PC-9 (cell line): ENCODE measurements around the gene MERTK. TPM values are rescaled to one million over a fixed set of nuclear protein-coding genes. Genes with fewer than 3 reads are reported as not detected.
A peak's percentile ranks its signal among the peaks of the same experiment; 100 is the strongest.

Experiments used
- BruUV-seq: library from RNA; stranded (reverse); fragments of 400-500 nt; replicated peaks from 2 replicates; lab custom pipeline; 2021; lab: Mats Ljungman, UMichigan
- CTCF ChIA-PET: fragments of 300-600 bp; sonication (Branson Sonifier 250); formaldehyde crosslinking; loops from one replicate; lab custom pipeline; 2022; ENCODE audit warnings: antibody characterized with exemption; lab: Charles Lee
- POLR2A ChIA-PET: fragments of 300-600 bp; sonication (Branson Sonifier 250); formaldehyde crosslinking; loops from one replicate; lab custom pipeline; 2022; ENCODE audit warnings: antibody characterized with exemption; ENCODE audit not compliant: unreplicated experiment; lab: Charles Lee
- DNase-seq, 2 experiments: peaks; one replicate each; pipeline versions ENCODE4 v3.0.0 to v3.0.0-alpha.2; 2015 to 2022; ENCODE audit warnings: mixed read lengths in 1 of 2
- H2AFZ ChIP-seq: fragments of 200-600 bp; sonication (generic); 2 replicates; pipeline ENCODE4 v1.8.1; 2017; ENCODE audit warnings: antibody characterized with exemption
- H3F3A ChIP-seq: fragments of 200-600 bp; sonication (generic); 2 replicates; pipeline ENCODE4 v1.8.1; 2017; ENCODE audit warnings: antibody characterized with exemption, mild to moderate bottlenecking, low read depth; ENCODE audit not compliant: insufficient read depth
- H3K27ac ChIP-seq: fragments of 200-600 bp; sonication (generic); 2 replicates; pipeline ENCODE4 v1.6.1; 2016; ENCODE audit warnings: mixed run types
- H3K27me3 ChIP-seq: fragments of 200-600 bp; sonication (generic); 2 replicates; pipeline ENCODE4 v1.6.1; 2016; ENCODE audit warnings: low read depth, mixed run types; ENCODE audit not compliant: insufficient read depth
- H3K36me3 ChIP-seq: fragments of 200-600 bp; sonication (generic); 2 replicates; pipeline ENCODE4 v1.6.1; 2016; ENCODE audit warnings: low read depth, mixed run types
- H3K4me1 ChIP-seq: fragments of 200-600 bp; sonication (generic); replicated peaks from 2 replicates; pipeline ENCODE4 v1.6.1; 2016; ENCODE audit warnings: mixed run types; ENCODE audit not compliant: insufficient read depth
- H3K4me2 ChIP-seq: fragments of 200-600 bp; sonication (generic); 2 replicates; pipeline ENCODE4 v1.6.1; 2017; ENCODE audit warnings: mixed run types
- H3K4me3 ChIP-seq: fragments of 200-600 bp; sonication (generic); 2 replicates; pipeline ENCODE4 v1.6.1; 2016; ENCODE audit warnings: mixed run types
- H3K79me2 ChIP-seq: fragments of 200-600 bp; sonication (generic); 2 replicates; pipeline ENCODE4 v1.6.1; 2017; ENCODE audit warnings: low read depth, mixed run types
- H3K9me2 ChIP-seq: fragments of 200-600 bp; sonication (generic); 2 replicates; pipeline ENCODE4 v1.8.1; 2017; ENCODE audit warnings: mild to moderate bottlenecking; ENCODE audit not compliant: insufficient read depth
- H3K9me3 ChIP-seq: fragments of 200-600 bp; sonication (generic); 2 replicates; pipeline ENCODE4 v1.8.1; 2016; ENCODE audit warnings: low read depth; ENCODE audit not compliant: insufficient read depth
- H4K20me1 ChIP-seq: fragments of 200-600 bp; sonication (generic); 2 replicates; pipeline ENCODE4 v1.8.1; 2017; ENCODE audit not compliant: insufficient read depth
- EZH2 ChIP-seq: fragments of 200-600 bp; sonication (generic); IDR thresholded peaks from 2 replicates; pipeline ENCODE4 v1.8.0; 2017; ENCODE audit warnings: antibody characterized with exemption, low read depth
- intact Hi-C: fragments of 100-400 bp; cut with micrococcal nuclease; formaldehyde crosslinking; loops from one replicate; pipeline ENCODE4 v1.10.0; 2022; ENCODE audit not compliant: unreplicated experiment
- total RNA-seq: library from RNA; stranded (reverse); gene quantifications from 2 replicates; pipeline ENCODE4 v1.2.3, GENCODE V29; 2021
- TF ChIP-seq, protein P1 (sequence below): fragments of 200-600 bp; sonication (generic); conservative IDR thresholded peaks from 2 replicates; pipeline ENCODE4 v1.6.1; 2017; ENCODE audit warnings: mixed run types, antibody characterized with exemption, mild to moderate bottlenecking, moderate library complexity

MERTK gene
- total RNA-seq, 1 experiment from 2014 or later, result 1.6 TPM

DNA sequence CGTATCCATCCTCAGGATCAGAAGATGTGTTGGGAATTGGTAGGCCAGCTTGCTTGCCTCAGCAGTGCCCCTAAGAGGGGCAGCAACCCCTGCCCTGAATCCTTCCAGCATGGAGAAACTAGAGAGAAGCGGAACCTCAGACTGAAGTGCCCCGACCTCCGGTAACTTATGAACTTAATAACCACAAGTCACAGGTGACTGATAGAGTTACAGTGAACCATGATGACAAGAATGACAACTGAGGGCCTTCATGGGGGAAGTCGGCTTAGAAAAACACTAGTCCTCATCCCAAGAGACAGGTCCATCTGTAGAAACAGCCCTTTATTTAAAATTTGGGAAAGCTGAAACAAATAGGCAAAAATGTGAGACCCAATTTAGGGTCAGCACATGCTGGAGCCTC, 114.1 kb downstream of the MERTK start:
- no peak overlapping the region for H3K4me3 ChIP-seq
- DNase-seq, result no peak
- CTCF ChIA-PET, result no interaction called here
- intact Hi-C loops, result no loop called here
- peaks cover 16% of the 10 kb centered on the region for H3F3A ChIP-seq
- no peak overlapping the region for H3K27ac ChIP-seq
- no peak for TF ChIP-seq EZH2
- TF ChIP-seq, protein P1, sequence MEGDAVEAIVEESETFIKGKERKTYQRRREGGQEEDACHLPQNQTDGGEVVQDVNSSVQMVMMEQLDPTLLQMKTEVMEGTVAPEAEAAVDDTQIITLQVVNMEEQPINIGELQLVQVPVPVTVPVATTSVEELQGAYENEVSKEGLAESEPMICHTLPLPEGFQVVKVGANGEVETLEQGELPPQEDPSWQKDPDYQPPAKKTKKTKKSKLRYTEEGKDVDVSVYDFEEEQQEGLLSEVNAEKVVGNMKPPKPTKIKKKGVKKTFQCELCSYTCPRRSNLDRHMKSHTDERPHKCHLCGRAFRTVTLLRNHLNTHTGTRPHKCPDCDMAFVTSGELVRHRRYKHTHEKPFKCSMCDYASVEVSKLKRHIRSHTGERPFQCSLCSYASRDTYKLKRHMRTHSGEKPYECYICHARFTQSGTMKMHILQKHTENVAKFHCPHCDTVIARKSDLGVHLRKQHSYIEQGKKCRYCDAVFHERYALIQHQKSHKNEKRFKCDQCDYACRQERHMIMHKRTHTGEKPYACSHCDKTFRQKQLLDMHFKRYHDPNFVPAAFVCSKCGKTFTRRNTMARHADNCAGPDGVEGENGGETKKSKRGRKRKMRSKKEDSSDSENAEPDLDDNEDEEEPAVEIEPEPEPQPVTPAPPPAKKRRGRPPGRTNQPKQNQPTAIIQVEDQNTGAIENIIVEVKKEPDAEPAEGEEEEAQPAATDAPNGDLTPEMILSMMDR, result no peak
- peaks cover 27% of the 10 kb centered on the region for H3K4me1 ChIP-seq
- no peaks in the 10 kb centered on the region for H3K9me3 ChIP-seq
- BruUV-seq, result no TSS peak
- POLR2A ChIA-PET, result no interaction called here
- no peak overlapping the region for H3K4me2 ChIP-seq
- H3K79me2 ChIP-seq, result no peaks in the 10 kb centered on the region
- no peaks in the 10 kb centered on the region for H3K9me2 ChIP-seq
- H3K36me3 ChIP-seq, result no peaks in the 10 kb centered on the region
- H2AFZ ChIP-seq, result no peak overlapping the region
- H3K27me3 ChIP-seq, result no peaks in the 10 kb centered on the region
- H4K20me1 ChIP-seq, result no peaks in the 10 kb centered on the region

GRCh38 chr2:112018846-112019245, 120.4 kb downstream of the MERTK start:
- intact Hi-C loops, result no loop called here
- no peak overlapping the region for H2AFZ ChIP-seq
- BruUV-seq, result no TSS peak
- ChIA-PET CTCF (no interaction called here), POLR2A (no interaction called here)
- no peaks in the 10 kb centered on the region for H3K79me2 ChIP-seq
- no peaks in the 10 kb centered on the region for H3K9me2 ChIP-seq
- no peak for DNase-seq
- H4K20me1 ChIP-seq, result no peaks in the 10 kb centered on the region
- TF ChIP-seq EZH2, result no peak
- TF ChIP-seq, protein P1, result no peak
- H3K4me2 ChIP-seq, result no peak overlapping the region
- peaks cover 40% of the 10 kb centered on the region for H3K4me1 ChIP-seq
- H3K36me3 ChIP-seq, result no peaks in the 10 kb centered on the region
- H3K27me3 ChIP-seq, result no peaks in the 10 kb centered on the region
- no peak overlapping the region for H3K27ac ChIP-seq
- H3K4me3 ChIP-seq, result no peak overlapping the region
- H3K9me3 ChIP-seq, result no peaks in the 10 kb centered on the region
- H3F3A ChIP-seq, result peaks cover 24% of the 10 kb centered on the region

DNA sequence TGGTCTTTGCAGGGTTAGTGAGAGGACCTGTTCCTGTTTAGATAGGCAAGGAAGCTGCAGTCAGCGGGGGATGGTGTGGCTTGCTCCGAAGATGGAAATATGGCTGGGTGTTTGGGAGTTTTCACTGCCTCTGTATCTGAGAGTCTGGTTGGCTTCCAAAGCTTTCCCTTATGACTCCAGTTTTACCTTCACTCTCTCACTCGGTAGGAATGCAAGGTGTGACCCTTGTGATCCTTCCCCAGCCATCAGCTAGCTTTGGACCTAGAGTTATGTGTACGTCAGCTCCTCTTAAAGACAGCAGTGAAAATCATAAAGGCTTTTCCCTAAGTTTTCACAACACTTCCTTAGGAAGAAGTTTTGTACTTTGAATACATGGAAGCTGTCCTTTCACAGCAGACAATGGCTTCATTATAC, 121.2 kb downstream of the MERTK start:
- H3K36me3 ChIP-seq, result no peaks in the 10 kb centered on the region
- H3K27ac ChIP-seq, result no peak overlapping the region
- no peak overlapping the region for H3K4me3 ChIP-seq
- no peaks in the 10 kb centered on the region for H4K20me1 ChIP-seq
- H3K4me2 ChIP-seq, result peak overlapping the region; percentile 32; the same call in 1 of the 2 replicates
- no peaks in the 10 kb centered on the region for H3K27me3 ChIP-seq
- no TSS peak for BruUV-seq
- peaks cover 40% of the 10 kb centered on the region for H3K4me1 ChIP-seq
- POLR2A ChIA-PET, result interaction anchor here (0.7 kb wide), 1 partner anchor 315 kb away, joined by 4 read pairs; no protein-coding TSS in a partner anchor
- TF ChIP-seq, protein P1, result no peak
- TF ChIP-seq EZH2, result no peak
- H3K9me3 ChIP-seq, result no peaks in the 10 kb centered on the region
- intact Hi-C loops, result no loop called here
- H3K9me2 ChIP-seq, result no peaks in the 10 kb centered on the region
- H2AFZ ChIP-seq, result no peak overlapping the region
- no peaks in the 10 kb centered on the region for H3K79me2 ChIP-seq
- no peak for DNase-seq
- H3F3A ChIP-seq, result peaks cover 20% of the 10 kb centered on the region
- CTCF ChIA-PET, result no interaction called here
